ENCODE data around the gene SYTL3. TPM values are rescaled to one million over a fixed set of nuclear protein-coding genes. Genes with fewer than 3 reads are reported as not detected.

The SYTL3 gene
- total and polyA plus RNA-seq, 2 experiments from 2014 or later = 9.9 to 11.4 TPM

GRCh38 chr6:158760618-158761250, 110.9 kb downstream of the SYTL3 start:
- TF ChIP-seq, protein P1, sequence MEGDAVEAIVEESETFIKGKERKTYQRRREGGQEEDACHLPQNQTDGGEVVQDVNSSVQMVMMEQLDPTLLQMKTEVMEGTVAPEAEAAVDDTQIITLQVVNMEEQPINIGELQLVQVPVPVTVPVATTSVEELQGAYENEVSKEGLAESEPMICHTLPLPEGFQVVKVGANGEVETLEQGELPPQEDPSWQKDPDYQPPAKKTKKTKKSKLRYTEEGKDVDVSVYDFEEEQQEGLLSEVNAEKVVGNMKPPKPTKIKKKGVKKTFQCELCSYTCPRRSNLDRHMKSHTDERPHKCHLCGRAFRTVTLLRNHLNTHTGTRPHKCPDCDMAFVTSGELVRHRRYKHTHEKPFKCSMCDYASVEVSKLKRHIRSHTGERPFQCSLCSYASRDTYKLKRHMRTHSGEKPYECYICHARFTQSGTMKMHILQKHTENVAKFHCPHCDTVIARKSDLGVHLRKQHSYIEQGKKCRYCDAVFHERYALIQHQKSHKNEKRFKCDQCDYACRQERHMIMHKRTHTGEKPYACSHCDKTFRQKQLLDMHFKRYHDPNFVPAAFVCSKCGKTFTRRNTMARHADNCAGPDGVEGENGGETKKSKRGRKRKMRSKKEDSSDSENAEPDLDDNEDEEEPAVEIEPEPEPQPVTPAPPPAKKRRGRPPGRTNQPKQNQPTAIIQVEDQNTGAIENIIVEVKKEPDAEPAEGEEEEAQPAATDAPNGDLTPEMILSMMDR (IDR thresholded peaks at IDR 0.05; ENCODE audit: low read depth, low read length) = no peak
- Histone ChIP-seq H3K36me3 (peaks cover 3% of the 10 kb centered on the region), H3K4me3 (no peak overlapping the region), H3K9me3 (ENCODE audit: low read depth) (no peaks in the 10 kb centered on the region), H3K27ac (peak overlapping the region; percentile 82), H3K27me3 (no peaks in the 10 kb centered on the region), H3K4me1 (ENCODE audit: low read depth) (peaks cover 38% of the 10 kb centered on the region)
- no peak for DNase-seq (ENCODE audit: low read depth in 1 of 2, low spot score in 1 of 2)

DNA sequence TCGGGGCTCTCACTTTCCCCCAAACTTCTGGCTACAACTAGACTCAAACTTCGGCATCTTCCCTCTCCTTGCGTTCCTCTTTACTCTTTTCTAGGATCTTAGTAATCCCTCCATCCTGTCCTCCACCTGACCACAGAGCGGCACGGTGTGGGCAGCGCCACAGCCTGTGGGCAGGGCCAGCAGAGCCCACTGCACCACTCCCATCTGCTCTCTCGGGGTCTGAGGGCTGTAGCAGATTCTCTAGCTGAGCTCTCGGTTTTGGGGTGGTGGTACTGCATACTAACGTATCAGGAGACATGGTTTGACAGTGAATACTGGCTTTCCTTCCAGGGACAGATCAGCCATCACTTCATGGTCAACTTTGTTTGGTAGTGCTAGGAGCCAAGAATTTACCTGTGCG, 111.9 kb downstream of the SYTL3 start:
- peaks cover 38% of the 10 kb centered on the region for H3K4me1 ChIP-seq (ENCODE audit: low read depth)
- no peak for DNase-seq (ENCODE audit: low read depth in 1 of 2, low spot score in 1 of 2)
- H3K4me3 ChIP-seq = no peak overlapping the region
- no peaks in the 10 kb centered on the region for H3K9me3 ChIP-seq (ENCODE audit: low read depth)
- H3K27me3 ChIP-seq = no peaks in the 10 kb centered on the region
- peak overlapping the region; percentile 92 for H3K27ac ChIP-seq
- peaks cover 13% of the 10 kb centered on the region for H3K36me3 ChIP-seq
- TF ChIP-seq, protein P1 (IDR thresholded peaks at IDR 0.05; ENCODE audit: low read depth, low read length) = no peak

- Histone ChIP-seq H3K4me1 (ENCODE audit: low read depth) (peaks cover 33% of the 10 kb centered on the region), H3K9me3 (ENCODE audit: low read depth) (no peaks in the 10 kb centered on the region), H3K27me3 (no peaks in the 10 kb centered on the region), H3K27ac (peak overlapping the region; percentile 92), H3K36me3 (peaks cover 25% of the 10 kb centered on the region), H3K4me3 (no peak overlapping the region)
- peak in 1 of 2 donors; percentile 27 for DNase-seq (ENCODE audit: low read depth in 1 of 2, low spot score in 1 of 2)
- TF ChIP-seq, protein P1 (IDR thresholded peaks at IDR 0.05; ENCODE audit: low read depth, low read length) = no peak
Measured at GRCh38 chr6:158762787-158763433, 113.1 kb downstream of the SYTL3 start.

GRCh38 chr6:158763434-158764182, 113.8 kb downstream of the SYTL3 start:
- H3K27me3 ChIP-seq = no peaks in the 10 kb centered on the region
- no peak overlapping the region for H3K4me3 ChIP-seq
- peak overlapping the region; percentile 92 for H3K27ac ChIP-seq
- TF ChIP-seq, protein P1 (IDR thresholded peaks at IDR 0.05; ENCODE audit: low read depth, low read length) = no peak
- no peaks in the 10 kb centered on the region for H3K9me3 ChIP-seq (ENCODE audit: low read depth)
- H3K36me3 ChIP-seq = peaks cover 32% of the 10 kb centered on the region
- H3K4me1 ChIP-seq (ENCODE audit: low read depth) = peaks cover 28% of the 10 kb centered on the region
- DNase-seq (ENCODE audit: low read depth in 1 of 2, low spot score in 1 of 2) = no peak

DNA sequence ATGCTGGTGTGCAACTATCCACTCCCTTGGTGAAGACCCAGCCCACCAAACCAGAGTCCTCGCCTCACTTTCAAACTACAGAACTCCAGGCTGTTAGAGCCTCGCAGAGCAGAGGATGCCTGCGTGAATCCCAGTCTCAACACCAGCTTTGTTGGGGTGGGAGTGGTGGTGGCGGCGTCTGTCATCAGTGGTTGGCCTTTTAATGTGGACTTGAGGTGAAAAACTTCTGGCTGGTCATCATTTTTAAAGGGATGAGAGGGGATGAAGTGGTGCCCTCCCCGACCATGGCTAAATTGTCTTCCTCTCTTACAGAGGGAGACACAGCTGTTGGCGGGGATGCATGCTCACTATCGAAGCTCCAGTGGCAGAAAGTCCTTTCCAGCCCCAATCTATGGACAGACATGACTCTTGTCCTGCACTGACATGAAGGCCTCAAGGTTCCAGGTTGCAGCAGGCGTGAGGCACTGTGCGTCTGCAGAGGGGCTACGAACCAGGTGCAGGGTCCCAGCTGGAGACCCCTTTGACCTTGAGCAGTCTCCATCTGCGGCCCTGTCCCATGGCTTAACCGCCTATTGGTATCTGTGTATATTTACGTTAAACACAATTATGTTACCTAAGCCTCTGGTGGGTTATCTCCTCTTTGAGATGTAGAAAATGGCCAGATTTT, 114.5 kb downstream of the SYTL3 start:
- Histone ChIP-seq H3K36me3 (peaks cover 39% of the 10 kb centered on the region), H3K4me1 (ENCODE audit: low read depth) (peaks cover 25% of the 10 kb centered on the region), H3K27ac (peak overlapping the region; percentile 92), H3K27me3 (no peaks in the 10 kb centered on the region), H3K4me3 (no peak overlapping the region), H3K9me3 (ENCODE audit: low read depth) (no peaks in the 10 kb centered on the region)
- TF ChIP-seq, protein P1 (IDR thresholded peaks at IDR 0.05; ENCODE audit: low read depth, low read length) = no peak
- DNase-seq (ENCODE audit: low read depth in 1 of 2, low spot score in 1 of 2) = no peak
